HG03460 (cell line): ENCODE results near the gene NPTX2.

Source experiments
- ATAC-seq: cut with Tn5 transposase; IDR thresholded peaks from one replicate; pipeline ENCODE4 v1.9.1; 2021; ENCODE audit not compliant: unreplicated experiment

NPTX2 gene

DNA sequence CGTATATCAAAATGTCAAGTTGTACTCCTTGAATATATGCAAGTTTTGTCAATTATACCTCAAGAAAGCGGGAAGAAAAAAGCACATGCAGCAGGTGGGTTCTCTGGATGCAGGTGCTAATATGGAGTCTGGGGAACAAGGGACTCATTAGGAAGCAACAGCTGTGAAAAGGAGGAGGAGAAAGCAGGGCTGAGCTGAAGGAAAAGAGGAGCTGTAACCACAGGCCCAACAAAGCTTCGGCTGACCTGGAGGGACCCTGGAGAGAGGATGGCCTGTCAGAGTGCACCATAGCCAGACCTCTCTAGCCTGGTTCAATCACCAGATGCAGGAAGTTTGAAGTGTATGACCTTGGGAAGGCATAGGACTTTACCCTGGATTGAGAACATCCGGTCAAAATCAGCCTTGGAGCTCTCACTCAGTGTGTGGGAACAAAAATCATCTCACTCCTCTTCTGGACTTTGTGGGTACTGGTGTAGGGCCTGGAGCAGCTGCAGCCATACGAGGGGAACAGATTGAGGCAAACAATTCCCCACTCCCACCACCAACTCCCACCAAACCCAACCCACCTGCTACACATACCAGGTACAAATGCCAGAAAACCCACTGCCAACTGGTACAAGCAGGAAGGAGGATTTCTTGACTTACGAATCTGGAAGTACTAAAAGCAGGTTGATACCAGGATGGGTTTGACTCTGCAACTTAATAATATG is 36.7 kb downstream of the NPTX2 start:
- ATAC-seq, result no peak

GRCh38 chr7:98654524-98655272 is 37.6 kb downstream of the NPTX2 start:
- ATAC-seq, result no peak

GRCh38 chr7:98655611-98656010 is 38.5 kb downstream of the NPTX2 start:
- ATAC-seq, result no peak

DNA sequence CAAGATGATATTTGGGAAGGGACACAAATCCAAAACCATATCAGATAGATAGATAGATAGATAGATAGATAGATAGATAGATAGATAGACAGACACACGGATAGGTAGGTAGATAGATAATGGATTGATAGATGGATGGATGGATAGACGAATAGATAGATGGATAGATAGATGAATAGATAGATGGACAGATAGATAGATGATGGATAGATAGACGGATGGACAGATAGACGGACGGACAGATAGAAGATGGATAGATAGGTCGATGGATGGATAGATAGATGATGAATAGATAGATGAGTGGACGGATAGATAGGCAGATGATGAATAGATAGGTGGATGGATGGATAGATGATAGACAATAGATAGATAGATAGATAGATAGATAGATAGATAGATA is 39.8 kb downstream of the NPTX2 start:
- no peak for ATAC-seq

- no peak for ATAC-seq
These were observed 40.7 kb downstream of the NPTX2 start for GRCh38 chr7:98657736-98658135.

- no peak for ATAC-seq
These were observed 42.7 kb downstream of the NPTX2 start for GRCh38 chr7:98659756-98660155.

DNA sequence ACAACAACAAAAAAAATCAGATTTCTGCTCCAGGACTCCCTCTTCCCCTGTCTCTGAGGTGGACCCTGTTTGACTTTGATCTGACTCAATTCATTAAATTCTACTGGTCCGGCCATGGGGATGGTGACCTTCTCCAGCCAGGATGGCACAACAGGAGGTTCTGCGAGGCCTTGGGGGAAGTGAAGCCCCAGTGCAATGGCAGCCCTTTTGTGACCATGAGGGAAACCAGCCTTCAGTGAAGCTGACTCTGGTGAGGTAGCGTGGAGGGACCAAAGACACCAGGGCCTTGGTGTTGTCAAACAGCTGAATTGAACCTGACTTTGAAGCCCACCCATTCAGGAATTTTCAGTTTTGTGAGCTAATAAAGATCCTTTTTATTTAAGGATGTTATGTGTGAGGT is 44.5 kb downstream of the NPTX2 start:
- no peak for ATAC-seq

DNA sequence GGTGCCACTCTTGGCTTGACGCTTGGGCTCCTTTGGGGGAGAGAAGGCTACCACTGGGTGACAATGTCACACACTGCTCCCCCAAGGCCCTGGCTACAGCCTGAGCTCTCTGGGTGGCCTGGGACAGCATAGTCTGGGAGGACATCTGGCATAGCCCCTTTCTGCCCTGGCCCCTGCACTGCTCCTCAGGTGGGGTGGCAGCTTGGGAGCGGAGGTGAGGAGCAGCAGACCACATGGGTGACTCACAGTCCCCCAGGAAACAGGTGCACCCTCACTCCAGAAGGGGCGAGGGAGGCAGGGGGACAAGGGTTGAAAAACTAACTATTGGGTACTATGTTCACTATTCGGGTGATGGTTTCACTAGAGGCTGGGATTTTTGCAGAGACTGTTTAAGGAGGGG is 45.2 kb downstream of the NPTX2 start:
- ATAC-seq, result no peak

GRCh38 chr7:98664882-98665281 is 47.8 kb downstream of the NPTX2 start:
- ATAC-seq, result no peak

DNA sequence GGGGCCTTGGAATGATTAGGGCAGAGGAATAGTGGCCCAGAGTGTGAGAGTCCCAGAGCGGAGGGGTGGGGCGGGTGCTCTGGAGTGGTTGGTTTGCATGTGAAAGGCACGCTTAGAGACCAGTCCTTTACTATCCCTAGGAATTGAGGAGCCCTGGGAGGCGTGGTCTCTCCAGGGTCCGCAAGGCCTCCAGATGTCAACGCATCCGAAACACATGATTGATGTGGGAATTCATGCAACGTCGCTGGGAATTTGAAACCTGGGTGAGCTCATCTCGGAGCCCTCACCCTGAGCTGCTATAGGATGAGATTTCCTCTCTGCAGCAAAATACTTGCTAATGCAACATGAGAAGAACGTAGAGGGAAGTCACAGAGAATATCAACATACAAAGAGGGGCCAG is 51.2 kb downstream of the NPTX2 start:
- ATAC-seq, result no peak

DNA sequence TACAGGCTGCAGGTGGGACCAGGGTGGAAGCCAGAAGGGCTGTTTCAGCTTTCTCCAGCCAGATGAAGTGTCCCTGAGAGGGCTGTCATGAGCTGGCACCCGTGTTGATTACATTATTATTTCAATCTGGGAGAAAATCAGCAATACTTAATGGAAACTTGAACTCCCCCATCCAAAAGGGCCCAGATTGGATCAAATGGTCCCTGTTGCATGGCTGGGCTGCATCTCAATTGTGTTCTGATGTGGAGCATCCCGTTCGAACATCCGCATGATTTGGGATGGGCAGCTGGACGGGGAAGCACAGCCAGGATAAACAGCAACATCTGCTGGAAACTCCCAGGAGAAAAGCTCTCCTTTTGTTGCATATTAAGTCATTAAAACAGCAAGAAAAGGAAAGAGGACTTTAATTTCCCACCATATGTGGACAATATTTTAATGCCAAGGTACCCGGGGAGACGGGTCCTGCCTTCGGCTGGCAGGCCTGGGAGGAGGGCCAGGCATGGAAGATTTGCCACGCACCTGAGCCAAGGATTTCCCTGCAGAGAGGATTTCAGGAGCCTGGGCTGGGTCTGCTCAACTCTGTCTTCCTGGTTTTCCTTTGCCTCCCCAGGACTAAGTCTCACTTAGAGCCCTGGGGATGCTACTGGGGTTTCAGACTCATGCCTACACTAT is 52.4 kb downstream of the NPTX2 start:
- no peak for ATAC-seq

DNA sequence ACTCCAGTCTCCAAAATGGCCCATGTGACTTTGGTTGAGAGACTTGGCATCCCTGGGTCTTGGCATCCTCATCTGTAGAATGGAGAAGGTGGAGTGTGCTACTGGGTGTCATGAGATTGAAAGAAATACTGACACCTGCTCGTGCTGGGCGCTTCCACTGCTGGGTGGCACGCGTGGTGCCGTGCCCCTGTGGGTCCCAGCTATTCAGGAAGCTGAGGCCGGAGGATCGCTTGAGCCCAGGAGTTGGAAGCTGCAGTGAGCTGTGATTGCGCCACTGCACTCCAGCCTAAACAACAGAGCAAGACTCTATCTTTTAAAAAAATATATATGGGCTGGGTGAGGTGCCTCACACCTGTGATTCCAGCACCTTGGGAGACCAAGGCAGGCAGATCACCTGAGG is 53.1 kb downstream of the NPTX2 start:
- ATAC-seq, result no peak

DNA sequence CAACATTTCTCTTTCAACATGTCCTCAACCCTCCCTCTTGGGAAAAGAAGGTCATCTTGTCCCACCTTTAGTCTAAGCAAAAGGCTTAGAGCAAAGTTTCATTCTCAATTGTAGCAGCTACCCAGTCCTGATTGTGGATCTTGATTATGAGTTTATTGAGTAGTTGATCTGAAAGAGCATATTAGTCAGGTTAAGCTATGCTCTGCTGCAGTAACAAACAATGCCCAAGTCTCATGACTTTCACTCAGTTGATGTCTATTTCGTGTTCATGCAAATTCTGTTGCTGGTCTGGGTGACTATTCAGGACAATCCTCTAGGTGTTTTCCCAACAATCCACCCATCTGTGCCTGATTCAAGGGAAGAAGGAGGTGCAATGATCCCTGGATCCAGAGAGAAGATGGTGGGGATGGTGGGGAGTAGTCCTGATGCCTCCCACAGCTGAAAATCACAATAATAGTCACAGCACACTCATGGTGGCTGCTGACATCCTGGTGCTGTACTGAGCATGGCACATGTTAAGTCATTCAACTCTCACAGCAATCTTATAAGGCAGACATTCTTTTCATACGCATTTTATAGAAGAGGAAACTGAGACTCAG is 54.7 kb downstream of the NPTX2 start:
- no peak for ATAC-seq

- ATAC-seq, result no peak
These were observed 57.4 kb downstream of the NPTX2 start for GRCh38 chr7:98674461-98674860.

- ATAC-seq, result no peak
These were observed 57.8 kb downstream of the NPTX2 start for GRCh38 chr7:98674881-98675280.

DNA sequence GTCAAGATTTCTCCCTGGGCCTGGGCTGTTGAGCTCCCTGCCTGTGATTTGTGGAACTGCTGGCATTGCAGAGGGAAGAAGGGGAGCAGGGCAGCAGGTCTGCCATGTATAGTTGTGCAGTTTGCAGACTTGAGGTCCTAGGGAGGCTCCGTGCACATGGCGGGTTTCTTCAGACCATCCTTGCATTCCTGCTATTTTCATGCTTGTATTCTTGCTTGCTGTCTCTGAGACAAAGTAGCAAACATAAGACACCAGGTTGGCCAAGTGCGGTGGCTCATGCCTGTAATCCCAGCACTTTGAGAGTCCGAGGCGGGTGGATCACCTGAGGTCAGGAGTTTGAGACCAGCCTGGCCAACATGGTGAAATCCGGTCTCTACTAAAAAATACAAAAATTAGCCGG is 61.1 kb downstream of the NPTX2 start:
- no peak for ATAC-seq
